OCI-LY1 (cell line): Measurements from ENCODE around the gene TANC1.

Experiments
- H2AFZ ChIP-seq: fragments of 200-600 bp; sonication (generic), shearing (Covaris generic); 2 replicates; pipeline ENCODE4 v1.6.0; 2014; ENCODE audit warnings: antibody characterized with exemption, mild to moderate bottlenecking, low read length
- H3F3A ChIP-seq: fragments of 200-600 bp; sonication (generic), shearing (Covaris generic); 2 replicates; pipeline ENCODE4 v1.6.0; 2014; ENCODE audit warnings: mild to moderate bottlenecking, antibody characterized with exemption, low read length, moderate library complexity; ENCODE audit not compliant: insufficient read depth
- H3K27ac ChIP-seq: fragments of 200-600 bp; sonication (generic); 2 replicates; pipeline ENCODE4 v1.5.1; 2014; ENCODE audit warnings: low read length, mixed run types, mild to moderate bottlenecking, low read depth; ENCODE audit not compliant: poor library complexity, severe bottlenecking
- H3K27me3 ChIP-seq: fragments of 200-600 bp; sonication (generic); 2 replicates; pipeline ENCODE4 v1.6.0; 2014; ENCODE audit warnings: antibody characterized with exemption, mild to moderate bottlenecking, low read length, moderate library complexity; ENCODE audit not compliant: insufficient read depth
- H3K36me3 ChIP-seq: fragments of 200-600 bp; sonication (generic); 2 replicates; pipeline ENCODE4 v1.6.1; 2014; ENCODE audit warnings: mild to moderate bottlenecking, antibody characterized with exemption, low read length, moderate library complexity, mixed read lengths; ENCODE audit not compliant: insufficient read depth
- H3K4me1 ChIP-seq: fragments of 200-600 bp; sonication (generic); 2 replicates; pipeline ENCODE4 v1.5.1; 2014; ENCODE audit warnings: mild to moderate bottlenecking, low read length, moderate library complexity; ENCODE audit not compliant: insufficient read depth, severe bottlenecking
- H3K4me2 ChIP-seq: fragments of 200-600 bp; sonication (generic), shearing (Covaris generic); 2 replicates; pipeline ENCODE4 v1.6.1; 2014; ENCODE audit warnings: low read length
- H3K4me3 ChIP-seq: fragments of 200-600 bp; sonication (generic); 2 replicates; pipeline ENCODE4 v1.5.1; 2014; ENCODE audit warnings: low read length, low read depth, mild to moderate bottlenecking, mixed read lengths; ENCODE audit not compliant: poor library complexity, severe bottlenecking
- H3K79me2 ChIP-seq: fragments of 200-600 bp; shearing (Covaris generic); 2 replicates; pipeline ENCODE4 v1.6.1; 2016; ENCODE audit warnings: mixed run types, low read length, mixed read lengths; ENCODE audit not compliant: insufficient read depth
- H3K9ac ChIP-seq: fragments of 200-600 bp; sonication (generic), shearing (Covaris generic); 2 replicates; pipeline ENCODE4 v1.6.1; 2014; ENCODE audit warnings: mild to moderate bottlenecking, low read length, mixed read lengths
- H3K9me2 ChIP-seq: fragments of 200-600 bp; sonication (generic), shearing (Covaris generic); 2 replicates; pipeline ENCODE4 v1.6.1; 2014; ENCODE audit warnings: low read depth, mild to moderate bottlenecking, low read length, mixed read lengths
- H3K9me3 ChIP-seq: fragments of 200-600 bp; shearing (Covaris generic); 2 replicates; pipeline ENCODE4 v1.6.1; 2014; ENCODE audit warnings: low read length, mixed read lengths
- H4K20me1 ChIP-seq: fragments of 200-600 bp; sonication (generic), shearing (Covaris generic); 2 replicates; pipeline ENCODE4 v1.6.0; 2016; ENCODE audit warnings: mild to moderate bottlenecking, low read length; ENCODE audit not compliant: insufficient read depth
- CTCF ChIP-seq: fragments of 200-600 bp; sonication (generic), shearing (Covaris generic); IDR thresholded peaks from 2 replicates; pipeline ENCODE4 v1.5.1; 2017; ENCODE audit warnings: mild to moderate bottlenecking, antibody characterized with exemption, low read length, moderate library complexity, mixed read lengths
- EZH2 ChIP-seq: fragments of 200-600 bp; sonication (generic), shearing (Covaris generic); IDR thresholded peaks from 2 replicates; pipeline ENCODE4 v1.8.0; 2017; ENCODE audit warnings: borderline replicate concordance, mixed run types, mild to moderate bottlenecking, antibody characterized with exemption, low read length, moderate library complexity, mixed read lengths

The TANC1 gene

GRCh38 chr2:159183346-159183745 lies 214.9 kb downstream of the TANC1 start:
- no peak overlapping the region for H3K4me3 ChIP-seq
- H4K20me1 ChIP-seq: no peaks in the 10 kb centered on the region
- no peak overlapping the region for H3K4me2 ChIP-seq
- no peaks in the 10 kb centered on the region for H3K9me2 ChIP-seq
- no peaks in the 10 kb centered on the region for H3K36me3 ChIP-seq
- H2AFZ ChIP-seq: no peak overlapping the region
- H3K9ac ChIP-seq: no peak overlapping the region
- H3F3A ChIP-seq: no peaks in the 10 kb centered on the region
- no peaks in the 10 kb centered on the region for H3K79me2 ChIP-seq
- TF ChIP-seq CTCF: no peak
- TF ChIP-seq EZH2: no peak
- no peaks in the 10 kb centered on the region for H3K27me3 ChIP-seq
- H3K9me3 ChIP-seq: no peaks in the 10 kb centered on the region
- H3K4me1 ChIP-seq: no peaks in the 10 kb centered on the region
- H3K27ac ChIP-seq: no peak overlapping the region

- Histone ChIP-seq H3K27ac (no peak overlapping the region), H3K27me3 (no peaks in the 10 kb centered on the region), H3K4me2 (no peak overlapping the region), H3K9me2 (no peaks in the 10 kb centered on the region), H3K4me3 (no peak overlapping the region), H3K9ac (no peak overlapping the region), H3K36me3 (no peaks in the 10 kb centered on the region), H3K4me1 (no peaks in the 10 kb centered on the region), H3F3A (no peaks in the 10 kb centered on the region), H3K9me3 (no peaks in the 10 kb centered on the region), H4K20me1 (no peaks in the 10 kb centered on the region), H2AFZ (no peak overlapping the region), H3K79me2 (no peaks in the 10 kb centered on the region)
- TF ChIP-seq CTCF: peak; percentile 42; the same call in 1 of the 2 replicates
- no peak for TF ChIP-seq EZH2
These were observed 217.1 kb downstream of the TANC1 start for GRCh38 chr2:159185401-159186130.

GRCh38 chr2:159186462-159186861 lies 218.0 kb downstream of the TANC1 start:
- Histone ChIP-seq H3K27ac (no peak overlapping the region), H3K9me3 (no peaks in the 10 kb centered on the region), H4K20me1 (no peaks in the 10 kb centered on the region), H3K9me2 (no peaks in the 10 kb centered on the region), H3K36me3 (no peaks in the 10 kb centered on the region), H3K27me3 (no peaks in the 10 kb centered on the region), H3F3A (no peaks in the 10 kb centered on the region), H2AFZ (no peak overlapping the region), H3K79me2 (no peaks in the 10 kb centered on the region), H3K4me2 (no peak overlapping the region), H3K4me3 (no peak overlapping the region), H3K4me1 (no peaks in the 10 kb centered on the region), H3K9ac (no peak overlapping the region)
- TF ChIP-seq EZH2 (no peak), CTCF (no peak)
